Measurements from ENCODE around the gene SKP2.

GRCh38 chr5:36145311-36145710 lies 6.6 kb upstream of the SKP2 start:
- TF ChIP-seq POLR2A (IDR thresholded peaks at IDR 0.05), result no peak
- no peak for TF ChIP-seq CTCF (IDR thresholded peaks at IDR 0.05)
